Mesenchymal stem cell (in vitro differentiated cells and primary cell): Measurements from ENCODE around the gene SMARCAL1.

ENCODE experiments used
- DNase-seq: peaks from one replicate; pipeline ENCODE4 v3.0.0-alpha.2; 2013
- H2AFZ ChIP-seq: one replicate; pipeline ENCODE4 v1.6.1; 2013; ENCODE audit warnings: low read depth, mild to moderate bottlenecking, control low read depth, inconsistent platforms, low read length, moderate library complexity
- H2AK5ac ChIP-seq: 2 replicates; pipeline ENCODE4 v1.6.1; 2013; ENCODE audit warnings: low read length, moderate library complexity, mild to moderate bottlenecking, inconsistent platforms; ENCODE audit not compliant: severe bottlenecking
- H2BK120ac ChIP-seq: one replicate; pipeline ENCODE4 v1.6.1; 2013; ENCODE audit warnings: low read depth, mild to moderate bottlenecking, inconsistent platforms, low read length, moderate library complexity
- H2BK12ac ChIP-seq, 2 experiments: one replicate each; pipeline ENCODE4 v1.6.1; 2013; ENCODE audit warnings: inconsistent platforms in 2 of 2, low read length in 2 of 2, mild to moderate bottlenecking in 2 of 2, moderate library complexity in 2 of 2, control low read depth in 1 of 2
- H2BK15ac ChIP-seq: one replicate; pipeline ENCODE4 v1.6.1; 2013; ENCODE audit warnings: mild to moderate bottlenecking, low read depth, inconsistent platforms; ENCODE audit not compliant: poor library complexity, severe bottlenecking
- H2BK5ac ChIP-seq: 2 replicates; pipeline ENCODE4 v1.6.1; 2013; ENCODE audit warnings: low read depth, mild to moderate bottlenecking, low read length, control low read depth, inconsistent platforms; ENCODE audit not compliant: poor library complexity, severe bottlenecking
- H3K14ac ChIP-seq, 2 experiments: one replicate each; pipeline ENCODE4 v1.6.1; 2013; ENCODE audit warnings: inconsistent platforms in 2 of 2, low read length in 2 of 2, control low read depth in 1 of 2, mild to moderate bottlenecking in 1 of 2, moderate library complexity in 1 of 2
- H3K18ac ChIP-seq, 2 experiments: one replicate each; pipeline ENCODE4 v1.6.1; 2013; ENCODE audit warnings: inconsistent platforms in 2 of 2, low read length in 2 of 2, control low read depth in 1 of 2, low read depth in 1 of 2, mild to moderate bottlenecking in 1 of 2
- H3K23ac ChIP-seq, 2 experiments: one replicate each; pipeline ENCODE4 v1.6.1; 2013; ENCODE audit warnings: inconsistent platforms in 2 of 2, low read length in 2 of 2, mild to moderate bottlenecking in 2 of 2, moderate library complexity in 2 of 2, control low read depth in 1 of 2
- H3K27ac ChIP-seq: 2 replicates; pipeline ENCODE4 v1.5.1; 2013; ENCODE audit warnings: mild to moderate bottlenecking, moderate library complexity, low read length, control low read depth, inconsistent platforms; ENCODE audit not compliant: poor library complexity, severe bottlenecking
- H3K27me3 ChIP-seq, 2 experiments: 2 replicates each; pipeline versions ENCODE4 v1.6.1 to v1.7.0; 2013; ENCODE audit warnings: low read length in 2 of 2, mild to moderate bottlenecking in 2 of 2, moderate library complexity in 2 of 2, control low read depth in 1 of 2, inconsistent platforms in 1 of 2; ENCODE audit not compliant: control insufficient read depth in 1 of 2, insufficient read depth in 1 of 2
- H3K36me3 ChIP-seq, 2 experiments: 2 replicates each; pipeline versions ENCODE4 v1.6.1 to v1.7.0; 2013; ENCODE audit warnings: low read length in 2 of 2, control low read depth in 1 of 2, inconsistent platforms in 1 of 2, low read depth in 1 of 2, mild to moderate bottlenecking in 1 of 2; ENCODE audit not compliant: insufficient read depth in 2 of 2, control insufficient read depth in 1 of 2
- H3K4ac ChIP-seq, 2 experiments: one replicate each; pipeline ENCODE4 v1.6.1; 2013; ENCODE audit warnings: inconsistent platforms in 2 of 2, low read length in 2 of 2, mild to moderate bottlenecking in 2 of 2, moderate library complexity in 2 of 2, control low read depth in 1 of 2, low read depth in 1 of 2
- H3K4me1 ChIP-seq: 2 replicates; pipeline ENCODE4 v1.6.1; 2013; ENCODE audit warnings: low read depth, low read length, control low read depth; ENCODE audit not compliant: control insufficient read depth, insufficient read depth
- H3K4me2 ChIP-seq: 2 replicates; pipeline ENCODE4 v1.6.1; 2013; ENCODE audit warnings: low read length, mild to moderate bottlenecking, inconsistent platforms; ENCODE audit not compliant: poor library complexity, severe bottlenecking
- H3K4me3 ChIP-seq, 2 experiments: 2 replicates each; pipeline versions ENCODE4 v1.5.1 to v1.7.0; 2013; ENCODE audit warnings: low read length in 2 of 2, mild to moderate bottlenecking in 2 of 2, control low read depth in 1 of 2, low read depth in 1 of 2; ENCODE audit not compliant: insufficient read depth in 1 of 2
- H3K79me1 ChIP-seq: replicated peaks from 2 replicates; pipeline ENCODE4 v1.6.1; 2013; ENCODE audit warnings: mild to moderate bottlenecking, control low read depth, low read length, inconsistent platforms; ENCODE audit not compliant: poor library complexity, severe bottlenecking
- H3K9ac ChIP-seq: 2 replicates; pipeline ENCODE4 v1.7.0; 2013; ENCODE audit warnings: mild to moderate bottlenecking, low read length, moderate library complexity
- H3K9me3 ChIP-seq: 2 replicates; pipeline ENCODE4 v1.7.0; 2013; ENCODE audit warnings: mild to moderate bottlenecking, low read length; ENCODE audit not compliant: control insufficient read depth
- H4K8ac ChIP-seq: one replicate; pipeline ENCODE4 v1.6.1; 2013; ENCODE audit warnings: inconsistent platforms, mild to moderate bottlenecking, low read length, moderate library complexity
- H4K91ac ChIP-seq: one replicate; pipeline ENCODE4 v1.6.1; 2013; ENCODE audit warnings: mild to moderate bottlenecking, low read length, inconsistent platforms
- WGBS: methylation state at CpG from one replicate; pipeline ENCODE4 v1.1.7; 2013; ENCODE audit warnings: mixed read lengths; 5-methylcytosine and 5-hydroxymethylcytosine counted together

SMARCAL1 gene

GRCh38 chr2:216467845-216468244 is 55.6 kb downstream of the SMARCAL1 start:
- Histone ChIP-seq H2BK5ac (no peak overlapping the region), H2BK12ac (no peak overlapping the region), H3K27ac (no peak overlapping the region), H2BK15ac (no peak overlapping the region), H3K18ac (no peak overlapping the region), H3K27me3 (no peaks in the 10 kb centered on the region), H3K36me3 (peaks cover 23 to 53% of the 10 kb centered on the region in 2 experiments), H3K4ac (no peak overlapping the region), H3K14ac (no peak overlapping the region), H3K79me1 (no peaks in the 10 kb centered on the region), H3K4me1 (no peaks in the 10 kb centered on the region), H3K9ac (no peak overlapping the region), H4K91ac (no peak overlapping the region), H3K4me2 (no peak overlapping the region), H2AFZ (no peak overlapping the region), H4K8ac (no peak overlapping the region), H2BK120ac (no peak overlapping the region), H3K4me3 (no peak overlapping the region), H2AK5ac (no peak overlapping the region), H3K23ac (no peak overlapping the region), H3K9me3 (no peaks in the 10 kb centered on the region)
- DNase-seq, result no peak
- WGBS, result 98% methylated on average over 4 of the region's 4 CpGs

DNA sequence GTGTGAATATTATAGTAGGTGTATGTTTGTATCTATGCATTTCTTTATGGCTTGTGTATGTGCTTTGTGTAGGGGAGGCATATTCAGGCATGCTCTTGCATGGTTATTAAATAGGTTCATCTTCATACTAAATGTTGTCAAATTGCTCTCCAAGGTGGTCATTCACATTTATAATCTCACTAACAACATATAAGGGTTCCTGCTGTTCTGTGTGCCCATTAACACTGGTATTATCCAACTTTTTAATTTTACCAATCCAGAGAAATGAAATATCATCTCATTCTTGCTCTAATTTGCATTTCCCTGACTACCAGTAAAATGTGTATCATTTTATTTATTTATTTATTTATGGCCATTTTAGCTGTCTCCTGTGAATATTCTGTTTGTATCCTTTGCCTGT is 57.4 kb downstream of the SMARCAL1 start:
- H2AK5ac ChIP-seq, result no peak overlapping the region
- no peak overlapping the region for H4K8ac ChIP-seq
- no peaks in the 10 kb centered on the region for H3K9me3 ChIP-seq
- no peak overlapping the region for H3K27ac ChIP-seq
- no peak overlapping the region for H2AFZ ChIP-seq
- no peaks in the 10 kb centered on the region for H3K4me1 ChIP-seq
- H3K79me1 ChIP-seq, result no peaks in the 10 kb centered on the region
- H2BK12ac ChIP-seq, result no peak overlapping the region
- H3K27me3 ChIP-seq, result no peaks in the 10 kb centered on the region
- peaks cover 23 to 49% of the 10 kb centered on the region in 2 experiments for H3K36me3 ChIP-seq
- H2BK120ac ChIP-seq, result no peak overlapping the region
- H3K4ac ChIP-seq, result no peak overlapping the region
- H3K23ac ChIP-seq, result no peak overlapping the region
- no peak overlapping the region for H3K4me3 ChIP-seq
- no peak overlapping the region for H3K4me2 ChIP-seq
- H4K91ac ChIP-seq, result no peak overlapping the region
- H3K14ac ChIP-seq, result no peak overlapping the region
- no peak overlapping the region for H3K9ac ChIP-seq
- DNase-seq, result no peak
- no peak overlapping the region for H2BK15ac ChIP-seq
- H2BK5ac ChIP-seq, result no peak overlapping the region
- H3K18ac ChIP-seq, result no peak overlapping the region

DNA sequence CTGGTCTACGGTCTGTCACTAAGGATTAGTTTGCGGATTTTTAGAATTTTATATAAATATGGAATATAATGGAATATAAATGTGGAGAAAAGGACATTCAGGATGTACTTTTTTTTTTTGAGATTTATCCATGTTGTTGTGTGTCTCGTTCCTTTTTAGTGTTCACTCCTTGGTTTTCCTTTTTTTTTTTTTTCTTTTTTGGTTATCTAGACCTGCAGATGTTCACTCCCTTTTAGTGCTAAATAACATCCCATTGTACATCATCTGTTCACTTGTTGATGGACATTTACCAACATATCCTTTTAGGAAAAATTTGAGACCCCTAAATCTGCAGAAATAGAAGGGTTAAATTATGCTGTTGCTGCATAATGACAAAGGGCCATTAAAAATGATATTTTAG is 60.9 kb downstream of the SMARCAL1 start:
- H2BK120ac ChIP-seq, result no peak overlapping the region
- no peak overlapping the region for H3K18ac ChIP-seq
- no peak overlapping the region for H2BK15ac ChIP-seq
- no peaks in the 10 kb centered on the region for H3K79me1 ChIP-seq
- no peak overlapping the region for H4K8ac ChIP-seq
- no peak overlapping the region for H4K91ac ChIP-seq
- no peak for DNase-seq
- H2AFZ ChIP-seq, result no peak overlapping the region
- H3K4me2 ChIP-seq, result no peak overlapping the region
- H3K4me3 ChIP-seq, result no peak overlapping the region
- H2AK5ac ChIP-seq, result no peak overlapping the region
- no peak overlapping the region for H3K9ac ChIP-seq
- WGBS, result 100% methylated on average over 1 of the region's 3 CpGs
- no peaks in the 10 kb centered on the region for H3K9me3 ChIP-seq
- no peak overlapping the region for H2BK12ac ChIP-seq
- H2BK5ac ChIP-seq, result no peak overlapping the region
- no peaks in the 10 kb centered on the region for H3K27me3 ChIP-seq
- peaks cover 27 to 55% of the 10 kb centered on the region in 2 experiments for H3K36me3 ChIP-seq
- peaks cover 2% of the 10 kb centered on the region for H3K4me1 ChIP-seq
- no peak overlapping the region for H3K27ac ChIP-seq
- no peak overlapping the region for H3K14ac ChIP-seq
- no peak overlapping the region for H3K4ac ChIP-seq
- no peak overlapping the region for H3K23ac ChIP-seq

DNA sequence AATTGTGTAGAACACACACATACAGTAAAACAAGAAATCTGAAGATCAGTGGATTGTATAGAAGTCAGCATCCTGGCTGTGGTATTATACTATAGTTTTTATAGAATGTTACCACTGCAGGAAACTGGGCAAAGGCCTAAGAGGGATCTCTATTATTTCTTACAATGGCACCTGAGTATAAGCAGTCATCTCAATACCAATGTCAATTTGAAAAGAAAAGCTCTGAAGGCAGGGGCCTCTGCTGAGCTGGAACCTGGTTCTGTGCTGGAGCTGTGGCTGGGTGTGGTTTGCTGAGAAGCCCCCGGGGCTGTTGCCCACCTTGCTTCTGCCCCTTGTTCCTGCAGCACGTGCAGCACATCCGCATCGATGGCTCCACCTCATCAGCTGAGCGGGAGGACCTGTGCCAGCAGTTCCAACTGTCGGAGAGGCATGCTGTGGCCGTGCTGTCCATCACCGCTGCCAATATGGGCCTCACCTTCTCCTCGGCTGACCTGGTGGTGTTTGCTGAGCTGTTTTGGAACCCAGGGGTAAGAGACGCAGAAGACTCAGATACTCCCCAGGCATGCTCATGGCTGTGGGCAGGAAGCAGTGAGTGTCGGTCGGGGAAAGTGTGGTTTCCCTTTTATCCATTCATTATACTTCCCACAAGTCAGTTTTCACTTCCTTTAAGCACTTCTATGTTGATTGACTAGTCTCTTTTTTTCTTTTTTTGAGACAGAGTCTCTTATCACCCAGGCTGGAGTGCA is 62.8 kb downstream of the SMARCAL1 start:
- H2BK12ac ChIP-seq, result no peak overlapping the region
- H4K8ac ChIP-seq, result no peak overlapping the region
- no peak for DNase-seq

More for the DNA sequence above, 62.8 kb downstream of the SMARCAL1 start:
- H3K79me1 ChIP-seq, result no peaks in the 10 kb centered on the region
- no peak overlapping the region for H3K27ac ChIP-seq
- H4K91ac ChIP-seq, result peak overlapping the region; percentile 66
- no peak overlapping the region for H2BK15ac ChIP-seq
- no peak overlapping the region for H3K18ac ChIP-seq
- H2AFZ ChIP-seq, result no peak overlapping the region
- no peak overlapping the region for H2AK5ac ChIP-seq
- H3K4me2 ChIP-seq, result no peak overlapping the region
- H3K4ac ChIP-seq, result no peak overlapping the region
- H3K36me3 ChIP-seq, result peaks cover 33 to 63% of the 10 kb centered on the region in 2 experiments
- no peak overlapping the region for H2BK120ac ChIP-seq
- H2BK5ac ChIP-seq, result no peak overlapping the region
- 93% methylated on average over 10 of the region's 12 CpGs for WGBS
- H3K23ac ChIP-seq, result no peak overlapping the region
- no peaks in the 10 kb centered on the region for H3K9me3 ChIP-seq
- peak overlapping the region in 1 of 2 experiments; percentile 34 for H3K4me3 ChIP-seq
- H3K14ac ChIP-seq, result no peak overlapping the region
- no peak overlapping the region for H3K9ac ChIP-seq
- peaks cover 4% of the 10 kb centered on the region for H3K4me1 ChIP-seq
- no peaks in the 10 kb centered on the region for H3K27me3 ChIP-seq
